Measurements from ENCODE around the gene AAK1. TPM values are rescaled to one million over a fixed set of nuclear protein-coding genes. Genes with fewer than 3 reads are reported as not detected.

AAK1 gene
- total RNA-seq, 1 experiment from 2014 or later: 30.6 TPM

DNA sequence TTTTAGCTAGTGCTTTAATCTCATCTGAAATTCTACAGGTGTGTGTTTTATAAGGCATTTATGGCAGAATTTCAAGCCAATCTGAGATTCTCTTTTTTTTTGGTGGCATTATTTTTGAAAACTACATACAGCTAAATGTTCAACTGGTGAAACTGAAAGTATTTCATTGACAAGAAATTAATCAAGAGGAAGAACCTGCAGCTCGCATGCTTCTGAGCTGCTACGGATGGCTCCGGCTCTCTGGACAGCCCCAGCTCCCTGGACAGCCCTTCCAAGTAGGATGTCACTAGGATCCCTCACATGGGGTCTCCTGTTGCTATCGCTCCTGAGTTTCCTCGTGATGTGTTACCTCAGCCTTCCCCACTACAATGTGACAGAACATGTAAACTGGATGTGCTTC lies 46.4 kb downstream of the AAK1 start:
- H2AFZ ChIP-seq (ENCODE audit: low read length): no peak overlapping the region
- no peak overlapping the region for H3K18ac ChIP-seq (ENCODE audit: insufficient read length, low read depth, low read length)
- no peak overlapping the region for H2BK20ac ChIP-seq (ENCODE audit: low read depth, low read length, poor library complexity, severe bottlenecking)
- no peak overlapping the region for H3K23ac ChIP-seq (ENCODE audit: insufficient read length, low read depth, low read length)
- no CpG with 5 or more reads among the region's 5 CpGs for WGBS (ENCODE audit: extremely low coverage, insufficient read length, low lambda C conversion rate)
- no peak overlapping the region for H3K9ac ChIP-seq (ENCODE audit: extremely low read depth, insufficient read length, low read length)
- no peak overlapping the region for H3K4me2 ChIP-seq (ENCODE audit: insufficient read depth, insufficient read length, low read length)
- H3K14ac ChIP-seq (ENCODE audit: insufficient read depth, low read length): no peak overlapping the region
- no peak overlapping the region for H2BK12ac ChIP-seq (ENCODE audit: insufficient read length, low read depth, low read length)
- H3K79me2 ChIP-seq (ENCODE audit: insufficient read depth, low read length): no peaks in the 10 kb centered on the region
- no peak overlapping the region for H3K27ac Mint-ChIP-seq
- H3K9me3 Mint-ChIP-seq: no peaks in the 10 kb centered on the region
- no peaks in the 10 kb centered on the region for H3K36me3 Mint-ChIP-seq (ENCODE audit: insufficient read depth in 1 of 3, low read depth in 3 of 3)
- H3K4me3 Mint-ChIP-seq: no peak overlapping the region
- H4K5ac ChIP-seq (ENCODE audit: insufficient read length, low read depth, low read length): no peak overlapping the region
- H3K27ac ChIP-seq (ENCODE audit: insufficient read length, low read depth, low read length): no peak overlapping the region
- no peak overlapping the region for H2BK5ac ChIP-seq (ENCODE audit: insufficient read length, low read length)
- H4K8ac ChIP-seq (replicated peaks; ENCODE audit: insufficient read length, low read depth, low read length): no peak overlapping the region
- no peaks in the 10 kb centered on the region for H3K27me3 ChIP-seq (ENCODE audit: insufficient read depth, low read length)
- H2AK5ac ChIP-seq (ENCODE audit: insufficient read length, low read length): no peak overlapping the region
- no peaks in the 10 kb centered on the region for H3K27me3 Mint-ChIP-seq (ENCODE audit: low read depth)
- TF ChIP-seq, protein P1, sequence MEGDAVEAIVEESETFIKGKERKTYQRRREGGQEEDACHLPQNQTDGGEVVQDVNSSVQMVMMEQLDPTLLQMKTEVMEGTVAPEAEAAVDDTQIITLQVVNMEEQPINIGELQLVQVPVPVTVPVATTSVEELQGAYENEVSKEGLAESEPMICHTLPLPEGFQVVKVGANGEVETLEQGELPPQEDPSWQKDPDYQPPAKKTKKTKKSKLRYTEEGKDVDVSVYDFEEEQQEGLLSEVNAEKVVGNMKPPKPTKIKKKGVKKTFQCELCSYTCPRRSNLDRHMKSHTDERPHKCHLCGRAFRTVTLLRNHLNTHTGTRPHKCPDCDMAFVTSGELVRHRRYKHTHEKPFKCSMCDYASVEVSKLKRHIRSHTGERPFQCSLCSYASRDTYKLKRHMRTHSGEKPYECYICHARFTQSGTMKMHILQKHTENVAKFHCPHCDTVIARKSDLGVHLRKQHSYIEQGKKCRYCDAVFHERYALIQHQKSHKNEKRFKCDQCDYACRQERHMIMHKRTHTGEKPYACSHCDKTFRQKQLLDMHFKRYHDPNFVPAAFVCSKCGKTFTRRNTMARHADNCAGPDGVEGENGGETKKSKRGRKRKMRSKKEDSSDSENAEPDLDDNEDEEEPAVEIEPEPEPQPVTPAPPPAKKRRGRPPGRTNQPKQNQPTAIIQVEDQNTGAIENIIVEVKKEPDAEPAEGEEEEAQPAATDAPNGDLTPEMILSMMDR (conservative IDR thresholded peaks at IDR 0.05): no peak
- H3K9me3 ChIP-seq (ENCODE audit: control insufficient read depth, low read depth, low read length): no peaks in the 10 kb centered on the region
- H2BK15ac ChIP-seq (ENCODE audit: low read depth, low read length): no peak overlapping the region
- no peaks in the 10 kb centered on the region for H3K79me1 ChIP-seq (ENCODE audit: insufficient read depth, low read depth, low read length, poor library complexity, severe bottlenecking)
- no peak overlapping the region for H4K91ac ChIP-seq (ENCODE audit: insufficient read length, low read depth, low read length)
- no peak overlapping the region for H2BK120ac ChIP-seq (ENCODE audit: low read depth, low read length, poor library complexity, severe bottlenecking)
- H4K20me1 ChIP-seq (ENCODE audit: control insufficient read depth, insufficient read depth, insufficient read length): no peaks in the 10 kb centered on the region
- no peaks in the 10 kb centered on the region for H3K4me1 ChIP-seq (ENCODE audit: insufficient read depth, low read length)
- H3K23me2 ChIP-seq (ENCODE audit: insufficient read length, low read depth, low read length, poor library complexity, severe bottlenecking): no peaks in the 10 kb centered on the region
- H3K56ac ChIP-seq (ENCODE audit: insufficient read length, low read depth, low read length): no peak overlapping the region
- H3K4me1 Mint-ChIP-seq: no peaks in the 10 kb centered on the region
- no peak for DNase-seq
- H3K4ac ChIP-seq (ENCODE audit: low read depth, low read length): no peak overlapping the region
- H3T11ph ChIP-seq (ENCODE audit: low read length): no peak overlapping the region
